Coronary artery (tissue), 2 donors: ENCODE results near the gene OR6V1.
A peak's percentile ranks its signal among the peaks of the same experiment; 100 is the strongest.

ENCODE experiments used
- DNase-seq: peaks from one replicate; pipeline ENCODE4 v3.0.0-alpha.2; 2017; ENCODE audit warnings: low spot score
- H3K27ac ChIP-seq, 2 donors: fragments of 200-600 bp; sonication (generic); one replicate each; pipeline ENCODE4 v1.5.1; 2016 to 2019
- H3K4me3 ChIP-seq: fragments of 200-600 bp; sonication (generic); 2 replicates; pipeline ENCODE4 v1.5.1; 2016; ENCODE audit warnings: mild to moderate bottlenecking, moderate library complexity
- TF ChIP-seq, protein P1 (sequence below): fragments of 200-600 bp; sonication (generic); IDR thresholded peaks from one replicate; pipeline ENCODE4 v1.5.1; 2019; ENCODE audit warnings: antibody characterized with exemption

OR6V1 gene, protein sequence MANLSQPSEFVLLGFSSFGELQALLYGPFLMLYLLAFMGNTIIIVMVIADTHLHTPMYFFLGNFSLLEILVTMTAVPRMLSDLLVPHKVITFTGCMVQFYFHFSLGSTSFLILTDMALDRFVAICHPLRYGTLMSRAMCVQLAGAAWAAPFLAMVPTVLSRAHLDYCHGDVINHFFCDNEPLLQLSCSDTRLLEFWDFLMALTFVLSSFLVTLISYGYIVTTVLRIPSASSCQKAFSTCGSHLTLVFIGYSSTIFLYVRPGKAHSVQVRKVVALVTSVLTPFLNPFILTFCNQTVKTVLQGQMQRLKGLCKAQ

DNA sequence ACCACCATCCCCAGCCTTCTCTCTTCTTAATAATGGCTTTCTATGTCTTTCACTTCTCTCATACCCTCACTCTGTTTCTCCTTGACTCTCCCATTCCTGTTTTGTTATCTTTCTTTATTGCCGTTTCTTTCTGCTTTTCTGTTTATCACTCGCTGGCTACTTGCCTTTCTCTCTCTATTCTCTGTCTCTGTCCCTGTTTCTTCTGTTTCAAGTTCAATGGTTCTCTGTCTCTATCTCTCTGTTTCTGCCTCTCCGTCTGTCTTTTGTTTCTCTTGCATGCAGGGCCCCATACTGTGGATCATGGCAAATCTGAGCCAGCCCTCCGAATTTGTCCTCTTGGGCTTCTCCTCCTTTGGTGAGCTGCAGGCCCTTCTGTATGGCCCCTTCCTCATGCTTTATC is at the start of gene OR6V1:
TSS of gene OR6V1 (plus strand) at position 301 of the 400 bp plus-strand sequence. CDS start at position 301, 0 bp downstream.
- TF ChIP-seq, protein P1, sequence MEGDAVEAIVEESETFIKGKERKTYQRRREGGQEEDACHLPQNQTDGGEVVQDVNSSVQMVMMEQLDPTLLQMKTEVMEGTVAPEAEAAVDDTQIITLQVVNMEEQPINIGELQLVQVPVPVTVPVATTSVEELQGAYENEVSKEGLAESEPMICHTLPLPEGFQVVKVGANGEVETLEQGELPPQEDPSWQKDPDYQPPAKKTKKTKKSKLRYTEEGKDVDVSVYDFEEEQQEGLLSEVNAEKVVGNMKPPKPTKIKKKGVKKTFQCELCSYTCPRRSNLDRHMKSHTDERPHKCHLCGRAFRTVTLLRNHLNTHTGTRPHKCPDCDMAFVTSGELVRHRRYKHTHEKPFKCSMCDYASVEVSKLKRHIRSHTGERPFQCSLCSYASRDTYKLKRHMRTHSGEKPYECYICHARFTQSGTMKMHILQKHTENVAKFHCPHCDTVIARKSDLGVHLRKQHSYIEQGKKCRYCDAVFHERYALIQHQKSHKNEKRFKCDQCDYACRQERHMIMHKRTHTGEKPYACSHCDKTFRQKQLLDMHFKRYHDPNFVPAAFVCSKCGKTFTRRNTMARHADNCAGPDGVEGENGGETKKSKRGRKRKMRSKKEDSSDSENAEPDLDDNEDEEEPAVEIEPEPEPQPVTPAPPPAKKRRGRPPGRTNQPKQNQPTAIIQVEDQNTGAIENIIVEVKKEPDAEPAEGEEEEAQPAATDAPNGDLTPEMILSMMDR = no peak
- no peak within 1 kb of the TSS for H3K27ac ChIP-seq
- H3K4me3 ChIP-seq = no peak within 1 kb of the TSS
- DNase-seq = no peak

DNA sequence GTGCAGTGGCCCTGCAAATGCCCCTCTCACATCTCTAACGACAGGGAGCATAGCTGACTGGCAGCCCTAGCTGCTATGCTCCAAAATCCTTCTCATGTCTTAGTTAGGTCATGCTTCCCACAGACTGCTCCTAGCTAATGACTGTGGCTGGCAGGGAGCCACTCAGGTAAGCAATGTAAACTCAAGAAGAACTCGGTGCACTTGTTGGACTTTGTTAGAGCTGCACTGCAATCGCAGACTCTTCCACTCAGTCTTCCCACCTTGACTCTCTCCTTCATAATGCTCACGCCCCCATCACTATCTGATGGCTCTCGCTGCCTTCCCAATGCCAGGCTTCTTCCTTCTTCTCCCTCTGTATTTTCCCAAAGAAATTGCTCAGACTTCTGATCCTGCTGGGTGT is 49.2 kb upstream of the OR6V1 start:
- TF ChIP-seq, protein P1 = no peak
- Histone ChIP-seq H3K4me3 (no peak overlapping the region), H3K27ac (no peak overlapping the region)
- DNase-seq = no peak

GRCh38 chr7:143003393-143004051 is 48.6 kb upstream of the OR6V1 start:
- H3K27ac ChIP-seq = no peak overlapping the region
- H3K4me3 ChIP-seq = peak overlapping the region; percentile 42
- no peak for DNase-seq
- TF ChIP-seq, protein P1 = peak; percentile 19

DNA sequence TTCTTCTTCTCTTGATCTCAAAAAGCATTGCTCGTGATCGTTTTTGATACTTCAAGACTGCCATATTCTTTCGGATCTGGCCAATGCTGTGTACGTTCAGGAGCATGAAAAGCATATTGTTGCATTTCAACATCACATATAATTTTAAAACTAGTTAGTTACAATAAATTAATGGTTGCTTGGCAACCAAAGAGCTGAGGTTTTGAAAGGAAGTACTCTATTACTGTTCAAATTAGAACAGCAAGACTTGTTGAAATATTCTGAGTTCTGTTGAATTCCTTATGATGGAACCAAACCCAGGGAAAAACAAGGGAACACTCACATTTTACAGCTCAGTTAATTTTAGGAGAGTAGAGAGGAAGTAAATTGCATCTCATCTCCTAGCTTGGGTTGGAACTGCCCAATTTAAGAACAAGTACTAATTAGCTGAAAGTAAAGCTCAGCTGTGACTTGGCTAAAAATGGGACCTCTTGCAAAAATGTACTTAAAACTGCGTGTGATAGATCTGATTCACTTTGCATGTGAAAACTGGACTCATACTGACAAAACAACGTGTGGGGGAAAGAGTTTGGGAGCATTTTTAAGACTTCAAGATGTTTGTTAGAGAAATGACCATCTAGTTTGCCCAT is 46.4 kb upstream of the OR6V1 start:
- TF ChIP-seq, protein P1 = no peak
- no peak overlapping the region for H3K4me3 ChIP-seq
- no peak overlapping the region for H3K27ac ChIP-seq
- DNase-seq = no peak

DNA sequence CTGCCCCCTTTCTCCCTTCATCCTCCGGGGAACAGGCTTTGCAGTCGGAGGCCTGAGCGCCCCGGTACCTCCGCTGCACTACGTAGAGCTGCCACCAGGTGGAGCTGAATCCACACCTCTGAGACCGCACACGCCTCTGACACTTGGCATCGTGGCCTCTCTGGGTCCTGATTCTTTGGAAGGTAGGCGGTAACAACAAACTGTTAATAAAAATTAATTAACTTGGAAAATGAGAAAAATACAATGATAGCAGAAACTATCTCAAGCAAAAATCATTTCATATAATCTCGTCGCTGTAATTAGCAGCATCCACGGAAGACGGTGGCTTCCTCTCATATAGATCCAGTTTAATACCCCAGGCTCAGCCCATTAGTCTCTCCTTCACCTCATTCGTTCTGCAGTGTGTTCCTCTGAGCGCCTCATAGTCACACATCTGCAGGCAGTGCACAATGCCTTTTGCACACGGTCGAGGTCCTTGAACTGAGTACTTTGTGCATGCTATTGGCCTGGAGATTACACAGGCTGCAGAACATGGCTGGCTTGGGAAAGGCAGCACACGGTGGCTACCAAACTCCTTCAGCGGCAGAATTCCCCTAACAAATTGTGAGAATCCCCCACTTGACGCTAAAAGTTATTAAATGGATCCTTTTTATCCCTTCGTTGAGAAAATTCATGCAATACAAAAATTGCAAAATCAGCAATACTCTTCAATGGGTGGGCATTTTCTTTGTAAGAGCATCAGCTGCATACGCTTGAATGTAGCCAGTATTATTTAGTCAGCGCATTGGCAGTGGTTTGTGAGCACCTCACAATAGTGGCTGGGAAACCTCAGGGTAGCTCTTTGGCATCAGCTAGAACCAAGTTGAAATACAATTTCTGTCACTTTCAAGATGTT is 43.9 kb upstream of the OR6V1 start:
- H3K4me3 ChIP-seq = no peak overlapping the region
- DNase-seq = no peak
- TF ChIP-seq, protein P1 = peak; percentile 90
- H3K27ac ChIP-seq = no peak overlapping the region

GRCh38 chr7:143012001-143012400 is 40.1 kb upstream of the OR6V1 start:
- DNase-seq = no peak
- Histone ChIP-seq H3K4me3 (no peak overlapping the region), H3K27ac (no peak overlapping the region)
- TF ChIP-seq, protein P1 = no peak
